HepG2 (cell line): Measurements from ENCODE around the gene NDUFB8. TPM values are rescaled to one million over a fixed set of nuclear protein-coding genes. Genes with fewer than 3 reads are reported as not detected.
A peak's percentile ranks its signal among the peaks of the same experiment; 100 is the strongest.

ENCODE experiments used
- GPN1 ChIP-seq: sonication (generic); formaldehyde crosslinking; IDR thresholded peaks from 2 replicates; pipeline ENCODE4 v1.5.1; 2020; ENCODE audit warnings: missing genetic modification reagents, borderline replicate concordance
- KLF12 ChIP-seq: sonication (generic); formaldehyde crosslinking; IDR thresholded peaks from 2 replicates; pipeline ENCODE4 v1.4.0; 2020; ENCODE audit warnings: missing genetic modification reagents, borderline replicate concordance
- MXD4 ChIP-seq: IDR thresholded peaks from 2 replicates; pipeline ENCODE4 v1.6.1; 2016; ENCODE audit warnings: mild to moderate bottlenecking, missing biosample characterization, missing genetic modification reagents
- SNAPC2 ChIP-seq: sonication (generic); formaldehyde crosslinking; IDR thresholded peaks from 2 replicates; pipeline ENCODE4 v1.8.1; 2022; ENCODE audit warnings: mild to moderate bottlenecking, missing genetic modification reagents
- SSRP1 ChIP-seq: IDR thresholded peaks from 2 replicates; pipeline ENCODE4 v1.6.1; 2016; ENCODE audit warnings: control low read depth
- TBP ChIP-seq: sonication (generic); formaldehyde crosslinking; IDR thresholded peaks from 2 replicates; pipeline ENCODE4 v1.5.0; 2020; ENCODE audit warnings: missing genetic modification reagents
- THAP11 ChIP-seq: IDR thresholded peaks from 2 replicates; pipeline ENCODE4 v1.6.1; 2016; ENCODE audit warnings: missing biosample characterization, missing genetic modification reagents
- WIZ ChIP-seq: sonication (generic); formaldehyde crosslinking; IDR thresholded peaks from 2 replicates; pipeline ENCODE4 v1.5.1; 2020; ENCODE audit warnings: mild to moderate bottlenecking, missing genetic modification reagents
- ZBTB20 ChIP-seq: sonication (generic); formaldehyde crosslinking; IDR thresholded peaks from 2 replicates; pipeline ENCODE4 v1.8.1; 2023; ENCODE audit warnings: missing genetic modification reagents, low read depth, mild to moderate bottlenecking, borderline replicate concordance
- polyA plus RNA-seq, 8 experiments: library from polyadenylated mRNA; depleted of rRNA in 3 of 8; stranded (reverse) in 7 of 8; unstranded in 1 of 8; fragments of >200 nt; fragmentation: Illumina TruSeq in 4 of 8; extraction: Trizol in 4 of 8; gene quantifications; 2 replicates each; pipeline versions ENCODE4 v1.2.1 to v1.2.3, GENCODE V29; 2011 to 2016; ENCODE audit warnings: low read depth in 4 of 8, missing spikeins in 1 of 8, mixed read lengths in 1 of 8; ENCODE audit not compliant: insufficient read depth in 1 of 8
- total RNA-seq, 5 experiments: library from RNA; depleted of rRNA; stranded (reverse); fragments of >200 nt; fragmentation: Illumina TruSeq; extraction: Trizol; gene quantifications; 2 replicates each; pipeline ENCODE4 v1.2.3, GENCODE V29; 2016; ENCODE audit warnings: low read depth in 1 of 5
- TF ChIP-seq, protein P1 (sequence below): sonication (generic); formaldehyde crosslinking; IDR thresholded peaks from 2 replicates; pipeline ENCODE4 v1.5.0; 2020; ENCODE audit warnings: mild to moderate bottlenecking, missing genetic modification reagents, borderline replicate concordance
- TF ChIP-seq, protein P2 (sequence below): sonication (generic); formaldehyde crosslinking; IDR thresholded peaks from 2 replicates; pipeline ENCODE4 v1.4.0; 2020; ENCODE audit warnings: mild to moderate bottlenecking, missing genetic modification reagents, borderline replicate concordance
- TF ChIP-seq, protein P3 (sequence below): sonication (generic); formaldehyde crosslinking; IDR thresholded peaks from 2 replicates; pipeline ENCODE4 v1.8.1; 2022; ENCODE audit warnings: low read depth, mild to moderate bottlenecking, missing genetic modification reagents
- TF ChIP-seq, protein P4 (sequence below): IDR thresholded peaks from 2 replicates; pipeline ENCODE4 v1.6.1; 2012; ENCODE audit warnings: low read length, improper control_type of control experiment

The NDUFB8 gene
- total and polyA plus RNA-seq, 2 of the 13 experiments (the other 11 are each of a cell fraction or from before 2014, with no cell fraction given) = 210 to 216 TPM

DNA sequence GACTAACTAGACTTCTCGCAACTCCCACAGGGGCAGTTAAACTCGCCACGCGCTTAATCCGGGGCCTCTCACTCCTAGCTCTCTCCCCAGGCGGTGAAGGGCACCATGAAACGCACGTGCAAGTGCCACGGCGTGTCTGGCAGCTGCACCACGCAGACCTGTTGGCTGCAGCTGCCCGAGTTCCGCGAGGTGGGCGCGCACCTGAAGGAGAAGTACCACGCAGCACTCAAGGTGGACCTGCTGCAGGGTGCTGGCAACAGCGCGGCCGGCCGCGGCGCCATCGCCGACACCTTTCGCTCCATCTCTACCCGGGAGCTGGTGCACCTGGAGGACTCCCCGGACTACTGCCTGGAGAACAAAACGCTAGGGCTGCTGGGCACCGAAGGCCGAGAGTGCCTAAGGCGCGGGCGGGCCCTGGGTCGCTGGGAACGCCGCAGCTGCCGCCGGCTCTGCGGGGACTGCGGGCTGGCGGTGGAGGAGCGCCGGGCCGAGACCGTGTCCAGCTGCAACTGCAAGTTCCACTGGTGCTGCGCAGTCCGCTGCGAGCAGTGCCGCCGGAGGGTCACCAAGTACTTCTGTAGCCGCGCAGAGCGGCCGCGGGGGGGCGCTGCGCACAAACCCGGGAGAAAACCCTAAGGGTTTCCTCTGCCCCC is 47.4 kb downstream of the NDUFB8 start (continued):
- TF ChIP-seq, protein P1, sequence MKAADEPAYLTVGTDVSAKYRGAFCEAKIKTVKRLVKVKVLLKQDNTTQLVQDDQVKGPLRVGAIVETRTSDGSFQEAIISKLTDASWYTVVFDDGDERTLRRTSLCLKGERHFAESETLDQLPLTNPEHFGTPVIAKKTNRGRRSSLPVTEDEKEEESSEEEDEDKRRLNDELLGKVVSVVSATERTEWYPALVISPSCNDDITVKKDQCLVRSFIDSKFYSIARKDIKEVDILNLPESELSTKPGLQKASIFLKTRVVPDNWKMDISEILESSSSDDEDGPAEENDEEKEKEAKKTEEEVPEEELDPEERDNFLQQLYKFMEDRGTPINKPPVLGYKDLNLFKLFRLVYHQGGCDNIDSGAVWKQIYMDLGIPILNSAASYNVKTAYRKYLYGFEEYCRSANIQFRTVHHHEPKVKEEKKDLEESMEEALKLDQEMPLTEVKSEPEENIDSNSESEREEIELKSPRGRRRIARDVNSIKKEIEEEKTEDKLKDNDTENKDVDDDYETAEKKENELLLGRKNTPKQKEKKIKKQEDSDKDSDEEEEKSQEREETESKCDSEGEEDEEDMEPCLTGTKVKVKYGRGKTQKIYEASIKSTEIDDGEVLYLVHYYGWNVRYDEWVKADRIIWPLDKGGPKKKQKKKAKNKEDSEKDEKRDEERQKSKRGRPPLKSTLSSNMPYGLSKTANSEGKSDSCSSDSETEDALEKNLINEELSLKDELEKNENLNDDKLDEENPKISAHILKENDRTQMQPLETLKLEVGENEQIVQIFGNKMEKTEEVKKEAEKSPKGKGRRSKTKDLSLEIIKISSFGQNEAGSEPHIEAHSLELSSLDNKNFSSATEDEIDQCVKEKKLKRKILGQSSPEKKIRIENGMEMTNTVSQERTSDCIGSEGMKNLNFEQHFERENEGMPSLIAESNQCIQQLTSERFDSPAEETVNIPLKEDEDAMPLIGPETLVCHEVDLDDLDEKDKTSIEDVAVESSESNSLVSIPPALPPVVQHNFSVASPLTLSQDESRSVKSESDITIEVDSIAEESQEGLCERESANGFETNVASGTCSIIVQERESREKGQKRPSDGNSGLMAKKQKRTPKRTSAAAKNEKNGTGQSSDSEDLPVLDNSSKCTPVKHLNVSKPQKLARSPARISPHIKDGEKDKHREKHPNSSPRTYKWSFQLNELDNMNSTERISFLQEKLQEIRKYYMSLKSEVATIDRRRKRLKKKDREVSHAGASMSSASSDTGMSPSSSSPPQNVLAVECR (CRISPR knock-in tag) = peak; percentile 69
- TF ChIP-seq TBP (CRISPR knock-in tag) (no peak), MXD4 (no peak; the same call in 1 of the 2 replicates), ZBTB20 (CRISPR knock-in tag) (no peak), WIZ (no peak), THAP11 (CRISPR knock-in tag) (no peak), SNAPC2 (CRISPR knock-in tag) (peak; percentile 64; the same call in 1 of the 2 replicates), SSRP1 (CRISPR knock-in tag) (no peak), KLF12 (CRISPR knock-in tag) (0 out of 2 replicates have a peak, but pooled peaks have one; percentile 59), GPN1 (CRISPR knock-in tag) (no peak)
- TF ChIP-seq, protein P2, sequence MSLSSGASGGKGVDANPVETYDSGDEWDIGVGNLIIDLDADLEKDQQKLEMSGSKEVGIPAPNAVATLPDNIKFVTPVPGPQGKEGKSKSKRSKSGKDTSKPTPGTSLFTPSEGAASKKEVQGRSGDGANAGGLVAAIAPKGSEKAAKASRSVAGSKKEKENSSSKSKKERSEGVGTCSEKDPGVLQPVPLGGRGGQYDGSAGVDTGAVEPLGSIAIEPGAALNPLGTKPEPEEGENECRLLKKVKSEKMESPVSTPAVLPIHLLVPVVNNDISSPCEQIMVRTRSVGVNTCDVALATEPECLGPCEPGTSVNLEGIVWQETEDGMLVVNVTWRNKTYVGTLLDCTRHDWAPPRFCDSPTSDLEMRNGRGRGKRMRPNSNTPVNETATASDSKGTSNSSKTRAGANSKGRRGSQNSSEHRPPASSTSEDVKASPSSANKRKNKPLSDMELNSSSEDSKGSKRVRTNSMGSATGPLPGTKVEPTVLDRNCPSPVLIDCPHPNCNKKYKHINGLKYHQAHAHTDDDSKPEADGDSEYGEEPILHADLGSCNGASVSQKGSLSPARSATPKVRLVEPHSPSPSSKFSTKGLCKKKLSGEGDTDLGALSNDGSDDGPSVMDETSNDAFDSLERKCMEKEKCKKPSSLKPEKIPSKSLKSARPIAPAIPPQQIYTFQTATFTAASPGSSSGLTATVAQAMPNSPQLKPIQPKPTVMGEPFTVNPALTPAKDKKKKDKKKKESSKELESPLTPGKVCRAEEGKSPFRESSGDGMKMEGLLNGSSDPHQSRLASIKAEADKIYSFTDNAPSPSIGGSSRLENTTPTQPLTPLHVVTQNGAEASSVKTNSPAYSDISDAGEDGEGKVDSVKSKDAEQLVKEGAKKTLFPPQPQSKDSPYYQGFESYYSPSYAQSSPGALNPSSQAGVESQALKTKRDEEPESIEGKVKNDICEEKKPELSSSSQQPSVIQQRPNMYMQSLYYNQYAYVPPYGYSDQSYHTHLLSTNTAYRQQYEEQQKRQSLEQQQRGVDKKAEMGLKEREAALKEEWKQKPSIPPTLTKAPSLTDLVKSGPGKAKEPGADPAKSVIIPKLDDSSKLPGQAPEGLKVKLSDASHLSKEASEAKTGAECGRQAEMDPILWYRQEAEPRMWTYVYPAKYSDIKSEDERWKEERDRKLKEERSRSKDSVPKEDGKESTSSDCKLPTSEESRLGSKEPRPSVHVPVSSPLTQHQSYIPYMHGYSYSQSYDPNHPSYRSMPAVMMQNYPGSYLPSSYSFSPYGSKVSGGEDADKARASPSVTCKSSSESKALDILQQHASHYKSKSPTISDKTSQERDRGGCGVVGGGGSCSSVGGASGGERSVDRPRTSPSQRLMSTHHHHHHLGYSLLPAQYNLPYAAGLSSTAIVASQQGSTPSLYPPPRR (CRISPR knock-in tag) = 0 out of 2 replicates have a peak, but pooled peaks have one; percentile 25
- TF ChIP-seq, protein P3, sequence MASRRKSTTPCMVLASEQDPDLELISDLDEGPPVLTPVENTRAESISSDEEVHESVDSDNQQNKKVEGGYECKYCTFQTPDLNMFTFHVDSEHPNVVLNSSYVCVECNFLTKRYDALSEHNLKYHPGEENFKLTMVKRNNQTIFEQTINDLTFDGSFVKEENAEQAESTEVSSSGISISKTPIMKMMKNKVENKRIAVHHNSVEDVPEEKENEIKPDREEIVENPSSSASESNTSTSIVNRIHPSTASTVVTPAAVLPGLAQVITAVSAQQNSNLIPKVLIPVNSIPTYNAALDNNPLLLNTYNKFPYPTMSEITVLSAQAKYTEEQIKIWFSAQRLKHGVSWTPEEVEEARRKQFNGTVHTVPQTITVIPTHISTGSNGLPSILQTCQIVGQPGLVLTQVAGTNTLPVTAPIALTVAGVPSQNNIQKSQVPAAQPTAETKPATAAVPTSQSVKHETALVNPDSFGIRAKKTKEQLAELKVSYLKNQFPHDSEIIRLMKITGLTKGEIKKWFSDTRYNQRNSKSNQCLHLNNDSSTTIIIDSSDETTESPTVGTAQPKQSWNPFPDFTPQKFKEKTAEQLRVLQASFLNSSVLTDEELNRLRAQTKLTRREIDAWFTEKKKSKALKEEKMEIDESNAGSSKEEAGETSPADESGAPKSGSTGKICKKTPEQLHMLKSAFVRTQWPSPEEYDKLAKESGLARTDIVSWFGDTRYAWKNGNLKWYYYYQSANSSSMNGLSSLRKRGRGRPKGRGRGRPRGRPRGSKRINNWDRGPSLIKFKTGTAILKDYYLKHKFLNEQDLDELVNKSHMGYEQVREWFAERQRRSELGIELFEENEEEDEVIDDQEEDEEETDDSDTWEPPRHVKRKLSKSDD (CRISPR knock-in tag) = no peak
- TF ChIP-seq, protein P4, sequence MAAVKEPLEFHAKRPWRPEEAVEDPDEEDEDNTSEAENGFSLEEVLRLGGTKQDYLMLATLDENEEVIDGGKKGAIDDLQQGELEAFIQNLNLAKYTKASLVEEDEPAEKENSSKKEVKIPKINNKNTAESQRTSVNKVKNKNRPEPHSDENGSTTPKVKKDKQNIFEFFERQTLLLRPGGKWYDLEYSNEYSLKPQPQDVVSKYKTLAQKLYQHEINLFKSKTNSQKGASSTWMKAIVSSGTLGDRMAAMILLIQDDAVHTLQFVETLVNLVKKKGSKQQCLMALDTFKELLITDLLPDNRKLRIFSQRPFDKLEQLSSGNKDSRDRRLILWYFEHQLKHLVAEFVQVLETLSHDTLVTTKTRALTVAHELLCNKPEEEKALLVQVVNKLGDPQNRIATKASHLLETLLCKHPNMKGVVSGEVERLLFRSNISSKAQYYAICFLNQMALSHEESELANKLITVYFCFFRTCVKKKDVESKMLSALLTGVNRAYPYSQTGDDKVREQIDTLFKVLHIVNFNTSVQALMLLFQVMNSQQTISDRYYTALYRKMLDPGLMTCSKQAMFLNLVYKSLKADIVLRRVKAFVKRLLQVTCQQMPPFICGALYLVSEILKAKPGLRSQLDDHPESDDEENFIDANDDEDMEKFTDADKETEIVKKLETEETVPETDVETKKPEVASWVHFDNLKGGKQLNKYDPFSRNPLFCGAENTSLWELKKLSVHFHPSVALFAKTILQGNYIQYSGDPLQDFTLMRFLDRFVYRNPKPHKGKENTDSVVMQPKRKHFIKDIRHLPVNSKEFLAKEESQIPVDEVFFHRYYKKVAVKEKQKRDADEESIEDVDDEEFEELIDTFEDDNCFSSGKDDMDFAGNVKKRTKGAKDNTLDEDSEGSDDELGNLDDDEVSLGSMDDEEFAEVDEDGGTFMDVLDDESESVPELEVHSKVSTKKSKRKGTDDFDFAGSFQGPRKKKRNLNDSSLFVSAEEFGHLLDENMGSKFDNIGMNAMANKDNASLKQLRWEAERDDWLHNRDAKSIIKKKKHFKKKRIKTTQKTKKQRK = no peak
